Adrenal gland (tissue), 12 donors: Measurements from ENCODE around the gene FCHSD1. TPM values are rescaled to one million over a fixed set of nuclear protein-coding genes. Genes with fewer than 3 reads are reported as not detected.

ENCODE experiments used
- DNase-seq, 7 donors: peaks; one replicate each; pipeline ENCODE4 v3.0.0-alpha.2; 2019 to 2020
- H3K27ac ChIP-seq, 5 donors: fragments of 200-600 bp; sonication (generic) in 4 of 5; 1 replicate in 3 of 5; 2 replicates in 2 of 5; pipeline versions ENCODE4 v1.5.1 to v1.8.0; 2016 to 2020; ENCODE audit warnings: mild to moderate bottlenecking in 1 of 5
- H3K27me3 ChIP-seq: fragments of 200-600 bp; 2 replicates; pipeline ENCODE4 v1.8.0; 2021
- H3K36me3 ChIP-seq, 2 donors: fragments of 200-600 bp; replicated peaks in 1 of 2; 1 replicate in 1 of 2; 2 replicates in 1 of 2; pipeline versions ENCODE4 v1.5.1 to v1.8.0; 2018 to 2022
- H3K4me1 ChIP-seq, 2 donors: fragments of 200-600 bp; replicated peaks in 1 of 2; 1 replicate in 1 of 2; 2 replicates in 1 of 2; pipeline versions ENCODE4 v1.5.1 to v1.8.0; 2018 to 2021
- H3K4me3 ChIP-seq, 4 donors: fragments of 200-600 bp; sonication (generic) in 3 of 4; one replicate each; pipeline ENCODE4 v1.5.1; 2016 to 2018
- H3K9me3 ChIP-seq, 3 donors: fragments of 200-600 bp; sonication (generic) in 1 of 3; replicated peaks in 1 of 3; 1 replicate in 2 of 3; 2 replicates in 1 of 3; pipeline versions ENCODE4 v1.5.1 to v1.8.0; 2016 to 2021
- CTCF ChIP-seq, 6 experiments: fragments of 450-650 bp in 4 of 6; fragments of 200-600 bp in 2 of 6; sonication (generic) in 1 of 6; IDR thresholded peaks; 1 replicate in 5 of 6; 2 replicates in 1 of 6; pipeline versions ENCODE4 v1.5.1 to v1.8.0; 2016 to 2021; ENCODE audit warnings: antibody characterized with exemption in 6 of 6, mild to moderate bottlenecking in 2 of 6, moderate library complexity in 1 of 6
- POLR2A ChIP-seq, 2 donors: fragments of 450-650 bp; IDR thresholded peaks; one replicate each; pipeline ENCODE4 v1.6.1; 2017; ENCODE audit warnings: antibody characterized with exemption in 2 of 2, mild to moderate bottlenecking in 2 of 2, moderate library complexity in 1 of 2
- WGBS, 4 donors: extraction: QIAGEN DNeasy Blood & Tissue Kit in 2 of 4; methylation state at CpG; one replicate each; pipeline versions ENCODE4 v1.1.5 to v1.1.7; 2013 to 2017; 5-methylcytosine and 5-hydroxymethylcytosine counted together
- intact Hi-C, 2 donors: fragments of 100-400 bp; cut with DNase I; formaldehyde crosslinking; loops; one replicate each; pipeline versions ENCODE4 v1.14.1 to v1.15.0; 2022 to 2023
- polyA plus RNA-seq, 3 donors: library from polyadenylated mRNA; stranded (reverse); fragments of 200-250 nt in 2 of 3; fragments of 350-450 nt in 1 of 3; fragmentation: Illumina TruSeq in 1 of 3; extraction: RNeasy Lipid Tissue Mini Kit (QIAGEN cat#74804) in 1 of 3; gene quantifications; one replicate each; pipeline ENCODE4 v1.2.3, GENCODE V29; 2013 to 2014
- total RNA-seq, 9 donors: library from RNA; depleted of rRNA in 4 of 9; stranded (reverse); fragments of >200 nt in 4 of 9; fragments of 120-200 nt in 1 of 9; fragmentation: NEBNext Ultra II Directional in 1 of 9; extraction: Animal tissue kit (Norgen Biotek cat#: 25700) in 1 of 9; gene quantifications; one replicate each; pipeline versions ENCODE4 v1.1.0 to v1.2.4, GENCODE V29; 2013 to 2023
- donor health status: healthy with polysubstance abuse.
- donor health status: Bipolar disorder and iron deficiency.
- donor health status: DM: yes; HTN: yes; CAD: no.
- donor health status: DM: no; HTN: no; CAD: no.
- donor health status: DM: no; HTN: no; CAD: no.
- donor health status: DM: yes; HTN: yes; CAD: no.

FCHSD1 gene
- total and polyA plus RNA-seq, 12 donors: 3.7 to 53.9 (median 16.9) TPM

- Histone ChIP-seq H3K27ac (peak overlapping the region in 4 of 5 donors; percentile 25 to 90 (median 77)), H3K4me1 (peaks cover 29 to 59% of the 10 kb centered on the region in 2 donors), H3K36me3 (no peaks in the 10 kb centered on the region), H3K4me3 (peak overlapping the region in 3 of 4 donors; percentile 52 to 96 (median 66)), H3K9me3 (no peaks in the 10 kb centered on the region), H3K27me3 (no peaks in the 10 kb centered on the region)
- intact Hi-C loops: no loop called here
- 37 to 48% (median 44%) methylated on average over 7 of the region's 7 CpGs for WGBS, 4 donors
- TF ChIP-seq POLR2A (IDR thresholded peaks at IDR 0.05) (no peak), CTCF (IDR thresholded peaks at IDR 0.05) (no peak)
- DNase-seq: no peak
These were observed 15.6 kb downstream of the FCHSD1 start for GRCh38 chr5:141635646-141636045.

GRCh38 chr5:141634720-141635119, 16.5 kb downstream of the FCHSD1 start:
- peak in 2 of 7 donors; percentile 11 to 19 for DNase-seq
- Histone ChIP-seq H3K9me3 (no peaks in the 10 kb centered on the region), H3K27me3 (no peaks in the 10 kb centered on the region), H3K4me3 (no peak overlapping the region), H3K36me3 (peaks cover 0 to 4% of the 10 kb centered on the region in 2 donors), H3K27ac (peak overlapping the region in 1 of 5 donors; percentile 25), H3K4me1 (peaks cover 39 to 68% of the 10 kb centered on the region in 2 donors)
- intact Hi-C loops: no loop called here
- no peak for TF ChIP-seq CTCF (IDR thresholded peaks at IDR 0.05)
- no peak for TF ChIP-seq POLR2A (IDR thresholded peaks at IDR 0.05)
- WGBS, 4 donors: 89 to 93% (median 91%) methylated on average over 6 of the region's 6 CpGs

- Histone ChIP-seq H3K4me3 (no peak overlapping the region), H3K4me1 (peaks cover 45 to 75% of the 10 kb centered on the region in 2 donors), H3K36me3 (peaks cover 0 to 11% of the 10 kb centered on the region in 2 donors), H3K27me3 (no peaks in the 10 kb centered on the region), H3K9me3 (no peaks in the 10 kb centered on the region), H3K27ac (no peak overlapping the region)
- 76 to 86% (median 81%) methylated on average over 5 of the region's 5 CpGs for WGBS, 4 donors
- TF ChIP-seq CTCF (IDR thresholded peaks at IDR 0.05) (no peak), POLR2A (IDR thresholded peaks at IDR 0.05) (no peak)
- intact Hi-C loops: no loop called here
- DNase-seq: peak in 1 of 7 donors; percentile 5
These were observed 17.2 kb downstream of the FCHSD1 start for GRCh38 chr5:141633871-141634561.

GRCh38 chr5:141632650-141633049, 18.6 kb downstream of the FCHSD1 start:
- peak in 1 of 7 donors; percentile 9 for DNase-seq
- WGBS, 4 donors: 69 to 76% (median 72%) methylated on average over 2 of the region's 2 CpGs
- peaks cover 0 to 25% of the 10 kb centered on the region in 2 donors for H3K36me3 ChIP-seq
- H3K27ac ChIP-seq: no peak overlapping the region
- no peaks in the 10 kb centered on the region for H3K9me3 ChIP-seq
- peaks cover 42 to 77% of the 10 kb centered on the region in 2 donors for H3K4me1 ChIP-seq
- H3K4me3 ChIP-seq: no peak overlapping the region
- H3K27me3 ChIP-seq: no peaks in the 10 kb centered on the region
- intact Hi-C loops: no loop called here
- TF ChIP-seq POLR2A (IDR thresholded peaks at IDR 0.05) (no peak), CTCF (IDR thresholded peaks at IDR 0.05) (no peak)
